GM21723 (cell line): ENCODE results near the gene ZFAND6.

Experiments used
- ATAC-seq: cut with Tn5 transposase; IDR thresholded peaks from one replicate; pipeline ENCODE4 v1.9.1; 2021; ENCODE audit warnings: mild to moderate bottlenecking, moderate library complexity; ENCODE audit not compliant: unreplicated experiment

The ZFAND6 gene

GRCh38 chr15:80167936-80168335, 108.5 kb downstream of the ZFAND6 start:
- no peak for ATAC-seq

- ATAC-seq: no peak
Observed at GRCh38 chr15:80168421-80168820, 108.9 kb downstream of the ZFAND6 start.

GRCh38 chr15:80169768-80170357, 110.4 kb downstream of the ZFAND6 start:
- no peak for ATAC-seq

- no peak for ATAC-seq
Observed at GRCh38 chr15:80170596-80170995, 111.1 kb downstream of the ZFAND6 start.

GRCh38 chr15:80171787-80172186, 112.3 kb downstream of the ZFAND6 start:
- ATAC-seq: no peak

GRCh38 chr15:80172401-80172800, 112.9 kb downstream of the ZFAND6 start:
- ATAC-seq: no peak

- ATAC-seq: no peak
Observed at GRCh38 chr15:80173022-80173759, 113.7 kb downstream of the ZFAND6 start.

GRCh38 chr15:80174017-80174746, 114.7 kb downstream of the ZFAND6 start:
- ATAC-seq: no peak

- no peak for ATAC-seq
Observed at GRCh38 chr15:80175436-80175835, 116.0 kb downstream of the ZFAND6 start.

- ATAC-seq: no peak
Observed at GRCh38 chr15:80176443-80176842, 117.0 kb downstream of the ZFAND6 start.

- ATAC-seq: no peak
Observed at GRCh38 chr15:80177156-80177555, 117.7 kb downstream of the ZFAND6 start.

GRCh38 chr15:80179025-80179759, 119.7 kb downstream of the ZFAND6 start:
- ATAC-seq: no peak

GRCh38 chr15:80179935-80180334, 120.5 kb downstream of the ZFAND6 start:
- no peak for ATAC-seq

- no peak for ATAC-seq
Observed at GRCh38 chr15:80180468-80180867, 121.0 kb downstream of the ZFAND6 start.

- no peak for ATAC-seq
Observed at GRCh38 chr15:80180986-80181385, 121.5 kb downstream of the ZFAND6 start.

GRCh38 chr15:80182611-80183261, 123.3 kb downstream of the ZFAND6 start:
- ATAC-seq: no peak

- no peak for ATAC-seq
Observed at GRCh38 chr15:80183306-80183705, 123.8 kb downstream of the ZFAND6 start.

- no peak for ATAC-seq
Observed at GRCh38 chr15:80183886-80184285, 124.4 kb downstream of the ZFAND6 start.

GRCh38 chr15:80184554-80184953, 125.1 kb downstream of the ZFAND6 start:
- no peak for ATAC-seq

GRCh38 chr15:80185152-80185551, 125.7 kb downstream of the ZFAND6 start:
- no peak for ATAC-seq

- no peak for ATAC-seq
Observed at GRCh38 chr15:80186066-80186465, 126.6 kb downstream of the ZFAND6 start.
